Activated CD4-positive, alpha-beta T cell treated with anti-CD3 and anti-CD28 coated beads, Interleukin-2, Interleukin-4, amounts not matched to agents 100 ng/mL and 50 ng/mL, durations not matched to agents 16 hours and 8 hours (primary cell): ENCODE data around the gene ST6GALNAC6.
A peak's percentile ranks its signal among the peaks of the same experiment; 100 is the strongest.

Experiments used
- DNase-seq: peaks from one replicate; pipeline ENCODE4 v3.0.0-alpha.2; 2020; ENCODE audit warnings: low spot score

ST6GALNAC6 gene

GRCh38 chr9:127899128-127899943, at the start of gene ST6GALNAC6:
Gene ST6GALNAC6 (minus strand): TSS chr9:127899603. CDS start chr9:127897981, 1,622 bp downstream.
- peak; percentile 73 for DNase-seq

- DNase-seq = no peak
Measured at GRCh38 chr9:127947841-127948710, 48.7 kb upstream of the ST6GALNAC6 start.

- DNase-seq = no peak
Measured at GRCh38 chr9:127946728-127947127, 47.3 kb upstream of the ST6GALNAC6 start.

- no peak for DNase-seq
Measured at GRCh38 chr9:127945942-127946341, 46.5 kb upstream of the ST6GALNAC6 start.

GRCh38 chr9:127945338-127945737, 45.9 kb upstream of the ST6GALNAC6 start:
- no peak for DNase-seq

GRCh38 chr9:127944586-127945218, 45.3 kb upstream of the ST6GALNAC6 start:
- no peak for DNase-seq

GRCh38 chr9:127943731-127944144, 44.3 kb upstream of the ST6GALNAC6 start:
- peak; percentile 81 for DNase-seq

- no peak for DNase-seq
Measured at GRCh38 chr9:127943011-127943662, 43.7 kb upstream of the ST6GALNAC6 start.

GRCh38 chr9:127942216-127943010, 43.0 kb upstream of the ST6GALNAC6 start:
- DNase-seq = peak; percentile 63

- no peak for DNase-seq
Measured at GRCh38 chr9:127941961-127942215, 42.5 kb upstream of the ST6GALNAC6 start.

GRCh38 chr9:127941062-127941960, 41.9 kb upstream of the ST6GALNAC6 start:
- no peak for DNase-seq

GRCh38 chr9:127940593-127940992, 41.2 kb upstream of the ST6GALNAC6 start:
- no peak for DNase-seq

- no peak for DNase-seq
Measured at GRCh38 chr9:127938298-127938690, 38.9 kb upstream of the ST6GALNAC6 start.

- DNase-seq = peak; percentile 92
Measured at GRCh38 chr9:127937388-127938297, 38.2 kb upstream of the ST6GALNAC6 start, which contains the start of gene DPM2. Gene DPM2 (minus strand): TSS chr9:127937854. CDS start chr9:127937820, 34 bp downstream.

GRCh38 chr9:127937056-127937387, 37.6 kb upstream of the ST6GALNAC6 start:
- no peak for DNase-seq

- DNase-seq = no peak
Measured at GRCh38 chr9:127936347-127936852, 37.0 kb upstream of the ST6GALNAC6 start.

- no peak for DNase-seq
Measured at GRCh38 chr9:127935765-127936221, 36.4 kb upstream of the ST6GALNAC6 start.

- DNase-seq = no peak
Measured at GRCh38 chr9:127934986-127935385, 35.6 kb upstream of the ST6GALNAC6 start.

- no peak for DNase-seq
Measured at GRCh38 chr9:127934248-127934647, 34.8 kb upstream of the ST6GALNAC6 start.
